HG03108 (cell line): ENCODE measurements around the gene YY1.
"Not testable (repeated sequence)": the region's sequence is repeated elsewhere in the genome, so short reads cannot be mapped to it uniquely, and the experiment has no call there.

Experiments
- ATAC-seq: cut with Tn5 transposase; IDR thresholded peaks from one replicate; pipeline ENCODE4 v1.9.1; 2021; ENCODE audit warnings: moderate library complexity; ENCODE audit not compliant: unreplicated experiment

The YY1 gene

DNA sequence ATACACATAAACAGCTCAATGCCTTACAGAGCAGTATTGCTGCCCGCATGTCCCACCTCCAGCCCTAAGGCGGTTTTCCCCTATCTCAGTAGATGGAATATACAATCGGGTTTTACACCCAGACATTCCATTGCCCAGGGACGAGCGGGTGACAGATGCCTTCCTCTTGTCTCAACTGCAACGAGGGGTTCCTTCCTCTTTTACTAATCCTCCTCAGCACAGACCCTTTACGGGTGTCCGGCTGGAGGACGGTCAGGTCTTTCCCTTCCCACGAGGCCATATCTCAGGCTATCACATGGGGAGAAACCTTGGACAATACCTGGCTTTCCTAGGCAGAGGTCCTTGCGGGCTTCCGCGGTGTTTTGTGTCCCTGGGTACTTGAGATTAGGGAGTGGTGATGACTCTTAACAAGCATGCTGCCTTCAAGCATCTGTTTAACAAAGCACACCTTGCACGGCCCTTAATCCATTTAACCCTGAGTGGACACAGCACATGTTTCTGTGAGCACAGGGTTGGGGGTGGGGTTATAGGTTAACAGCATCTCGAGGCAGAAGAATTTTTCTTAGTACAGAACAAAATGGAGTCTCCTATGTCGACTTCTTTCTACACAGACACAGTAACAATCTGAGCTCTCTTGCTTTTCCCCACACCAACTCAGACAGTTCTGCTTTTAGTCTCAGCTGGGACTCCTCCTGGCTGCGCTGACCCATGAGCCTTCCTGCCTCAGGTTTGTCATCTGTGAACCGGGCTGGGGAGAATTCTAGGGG is 73.3 kb downstream of the YY1 start:
- not testable (repeated sequence) for ATAC-seq

- ATAC-seq: no peak
Observed at GRCh38 chr14:100312877-100313400, 74.0 kb downstream of the YY1 start.

GRCh38 chr14:100313464-100314230 is 74.7 kb downstream of the YY1 start:
- no peak for ATAC-seq

- ATAC-seq: no peak
Observed at GRCh38 chr14:100314724-100315123, 75.8 kb downstream of the YY1 start.

DNA sequence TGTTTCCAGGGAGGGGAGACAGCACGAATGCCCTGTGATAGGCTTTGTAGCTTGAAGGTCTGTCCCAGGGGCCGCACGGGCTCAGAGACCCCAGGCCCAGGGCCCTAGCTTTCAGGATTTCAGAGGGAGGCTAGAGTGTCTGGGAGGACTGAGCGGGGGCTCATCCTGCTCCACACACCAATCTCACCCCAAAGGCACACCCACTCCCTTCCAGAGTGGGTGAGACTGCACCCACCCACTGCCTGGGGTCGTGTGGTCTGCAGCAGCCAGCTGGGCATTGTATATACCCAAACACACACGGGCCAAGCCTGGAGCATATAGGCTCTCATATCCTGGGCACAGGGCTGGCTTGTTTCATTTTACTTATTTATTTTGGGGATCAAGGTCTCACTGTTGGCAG is 78.4 kb downstream of the YY1 start:
- ATAC-seq: no peak

DNA sequence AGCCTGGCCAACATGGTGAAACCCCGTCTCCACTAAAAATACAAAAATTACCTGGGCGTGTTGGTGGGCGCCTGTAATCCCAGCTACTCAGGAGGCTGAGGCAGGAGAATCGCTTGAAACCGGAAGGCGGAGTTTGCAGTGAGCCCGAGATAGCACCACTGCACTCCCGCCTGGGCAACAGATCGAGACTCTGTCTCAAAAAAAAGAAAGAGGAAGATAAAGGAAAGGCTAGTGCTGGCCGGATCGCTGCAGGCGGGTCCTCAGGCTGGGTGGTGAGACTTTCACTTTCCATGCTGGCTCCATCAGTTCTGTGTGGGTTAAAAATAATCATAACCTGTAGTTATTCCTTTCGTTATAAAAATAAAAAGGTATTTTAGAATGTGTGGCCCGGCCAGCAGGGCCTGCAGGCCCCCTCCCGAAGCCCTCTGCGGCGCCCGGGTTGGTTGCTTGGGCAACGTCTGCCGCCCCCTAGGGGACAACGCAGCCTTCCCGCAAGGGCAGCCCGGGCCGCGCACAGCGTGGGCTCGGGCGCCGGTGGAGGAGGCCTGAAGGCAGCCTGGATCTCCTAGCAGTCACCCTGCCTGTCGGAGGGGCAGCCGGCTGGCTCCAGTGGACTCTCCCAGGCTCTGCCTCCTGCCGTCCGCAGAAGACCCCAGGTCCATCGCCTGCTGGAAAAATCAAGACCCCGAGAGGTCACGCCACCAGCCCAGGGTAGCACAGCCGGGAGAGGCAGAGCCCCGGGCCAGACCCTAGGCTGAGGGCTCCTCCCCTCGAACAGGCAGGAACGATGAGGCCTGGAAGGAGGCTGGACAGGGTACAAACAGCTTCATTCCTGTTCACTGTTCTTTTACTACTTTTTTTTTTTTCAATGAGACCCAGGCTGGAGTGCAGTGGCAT is 79.2 kb downstream of the YY1 start:
- peak; percentile 80 for ATAC-seq

DNA sequence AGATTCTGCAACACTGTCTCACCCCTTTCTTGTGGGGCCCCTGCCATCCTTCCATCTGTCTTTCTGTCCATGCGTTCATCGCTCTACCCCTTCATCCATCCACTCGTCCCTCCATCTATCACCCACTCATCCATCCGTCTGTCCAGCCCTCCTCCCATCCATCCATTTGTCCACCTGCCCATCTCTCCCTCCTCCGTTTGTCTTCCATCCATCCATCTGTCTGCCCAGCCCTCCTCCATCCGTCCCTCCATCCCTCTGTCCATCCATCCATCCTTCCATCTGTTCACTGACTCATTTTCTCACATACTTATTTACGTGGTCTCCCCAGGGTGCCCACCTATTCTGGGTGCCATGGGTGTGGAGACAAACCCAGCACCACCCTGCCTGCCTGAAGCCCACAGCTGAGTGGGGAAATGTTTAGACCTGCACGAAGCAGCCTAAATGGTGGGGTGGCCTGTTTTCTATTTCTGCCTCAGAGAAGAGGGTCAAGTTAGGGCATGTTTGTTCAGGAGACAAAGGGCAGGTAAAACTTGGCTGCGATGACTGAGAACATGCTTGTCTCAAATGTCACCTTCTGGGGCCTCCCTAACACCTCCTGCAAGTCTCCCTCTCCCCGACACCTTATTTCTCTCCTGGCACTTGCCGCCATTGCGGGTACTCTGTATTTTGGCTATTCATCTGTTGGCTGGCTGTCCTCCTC is 81.4 kb downstream of the YY1 start:
- ATAC-seq: no peak

DNA sequence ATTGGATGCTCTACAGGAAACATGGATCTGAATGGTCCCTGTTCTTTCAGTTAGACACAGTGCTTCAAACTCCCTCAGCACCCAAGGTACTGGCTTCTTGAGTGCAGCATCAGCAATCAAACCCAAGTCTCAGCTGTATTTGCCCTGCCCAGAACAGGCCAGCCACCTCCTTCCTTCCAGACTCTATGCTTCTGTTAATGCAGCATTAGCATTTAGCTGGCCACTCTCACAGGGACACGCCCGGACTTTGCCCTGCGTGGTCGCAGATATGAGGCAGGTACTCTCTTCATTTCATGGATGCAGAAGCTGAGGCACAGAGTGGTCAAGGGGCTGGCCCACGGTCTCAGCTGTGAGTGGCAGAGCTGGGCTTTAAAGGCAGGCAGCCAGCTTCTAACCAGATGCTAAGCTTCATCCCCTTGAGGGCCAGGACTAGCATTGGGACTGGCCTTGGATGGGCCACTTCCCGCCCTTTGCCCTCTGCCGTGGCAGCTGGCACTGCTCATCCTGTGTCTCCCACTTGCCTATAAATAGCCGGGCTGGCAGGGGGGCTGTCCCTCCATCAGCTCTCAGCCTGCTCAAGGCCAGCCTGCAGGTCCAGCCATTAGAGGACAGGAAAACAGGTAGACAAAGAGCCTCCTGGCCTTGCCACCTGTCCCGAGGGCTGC is 82.7 kb downstream of the YY1 start:
- ATAC-seq: no peak

DNA sequence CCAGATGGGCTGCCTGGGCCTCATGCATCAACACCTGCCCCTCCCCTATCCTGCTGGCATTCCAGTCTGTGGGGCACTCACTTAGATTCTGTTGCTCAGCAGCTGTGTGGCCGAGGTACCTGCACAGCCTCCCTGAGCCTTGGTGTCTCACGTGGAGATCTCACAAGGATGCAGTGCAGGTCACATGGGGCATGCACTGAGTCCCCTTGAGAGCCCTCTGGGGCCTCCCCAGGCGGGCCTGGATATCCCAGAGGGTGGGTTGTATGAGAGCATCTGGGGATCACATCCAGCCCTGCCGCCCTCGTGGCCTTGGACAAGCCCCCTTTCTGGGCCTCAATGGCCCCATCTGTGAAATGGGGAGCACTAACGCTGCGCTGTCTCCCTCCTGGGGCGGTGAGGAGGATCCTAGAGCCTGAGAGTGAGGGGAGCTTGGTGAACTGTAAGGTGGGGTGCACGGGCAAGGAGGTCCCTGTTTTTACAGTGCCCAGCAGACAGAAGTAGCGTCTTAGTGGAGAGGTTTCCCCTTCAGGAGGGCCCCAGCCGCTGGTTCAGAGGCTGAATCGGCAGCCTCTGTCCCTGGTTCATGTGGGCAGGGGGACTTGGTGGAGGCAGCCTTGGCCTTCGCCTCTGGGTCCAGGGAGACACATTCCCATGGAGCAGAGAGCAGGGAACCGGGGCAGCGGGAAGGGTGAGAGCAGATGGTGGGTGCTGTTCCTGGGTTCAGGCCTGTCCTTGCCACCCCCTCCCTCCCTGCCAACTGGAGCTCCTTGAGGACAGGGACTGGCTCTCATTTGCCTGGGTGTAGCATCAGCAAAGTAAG is 83.4 kb downstream of the YY1 start:
- ATAC-seq: no peak

DNA sequence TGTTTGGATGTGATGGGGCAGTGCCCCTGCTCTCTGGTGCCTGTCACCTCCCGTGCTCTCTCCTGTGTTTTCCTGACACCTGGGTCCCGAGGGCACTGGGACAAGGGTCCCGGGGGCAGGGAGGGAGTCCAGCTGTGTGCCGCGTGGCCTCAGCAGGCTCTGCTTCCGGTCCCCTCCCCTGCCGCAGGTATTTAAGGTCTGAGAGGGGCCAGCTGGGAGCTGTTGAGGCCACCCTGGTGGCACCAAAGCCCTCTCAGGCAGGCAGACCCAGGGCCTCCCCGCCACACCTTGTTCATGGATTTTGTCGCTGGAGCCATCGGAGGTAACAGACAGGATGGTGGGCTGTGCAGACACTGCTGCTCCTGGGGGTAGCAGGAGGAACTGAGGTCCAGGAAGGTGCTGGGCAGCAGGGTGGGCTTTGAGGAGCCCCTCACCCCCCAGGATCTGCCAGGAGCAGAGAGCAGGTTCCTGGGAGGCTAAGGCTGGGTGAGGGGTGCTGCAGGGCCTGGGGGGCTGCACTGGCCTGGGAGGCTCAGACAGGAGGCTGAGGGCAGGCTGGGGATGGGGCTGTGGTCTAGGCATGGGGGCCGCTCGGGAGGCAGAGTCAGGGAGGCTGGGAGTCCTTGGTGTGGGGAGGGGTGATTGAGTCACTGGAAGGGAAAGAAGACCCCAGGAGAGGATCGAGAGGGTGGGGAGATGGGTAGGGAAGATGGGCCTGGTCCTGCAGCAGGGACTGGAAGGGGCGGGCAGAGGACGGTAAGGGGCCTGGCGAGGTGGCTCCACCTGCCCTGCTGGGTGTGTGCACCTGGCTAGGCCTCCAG is 84.4 kb downstream of the YY1 start, which contains the start of gene SLC25A47:
Gene SLC25A47 (plus strand): TSS at position 219 of the 821 bp plus-strand sequence. CDS start 76 bp downstream, at position 295.
- ATAC-seq: no peak

DNA sequence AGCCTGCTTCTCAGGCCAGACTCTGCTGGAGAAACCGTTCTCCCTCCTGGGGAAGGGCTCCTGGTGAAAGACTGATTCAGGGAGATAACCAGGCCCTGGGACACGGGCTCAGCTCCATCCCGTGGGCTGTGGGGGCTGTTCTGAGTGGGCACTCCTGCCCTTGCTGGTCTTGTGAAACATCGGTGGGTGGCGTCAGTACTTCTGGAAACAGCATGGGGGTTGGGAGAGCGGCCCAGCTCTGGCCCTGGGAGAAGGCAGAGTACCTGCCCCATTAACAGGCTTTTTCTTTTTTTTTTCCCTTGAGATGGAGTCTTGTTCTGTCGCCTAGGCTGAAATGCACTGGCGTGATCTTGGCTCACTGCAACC is 85.0 kb downstream of the YY1 start:
- ATAC-seq: no peak

DNA sequence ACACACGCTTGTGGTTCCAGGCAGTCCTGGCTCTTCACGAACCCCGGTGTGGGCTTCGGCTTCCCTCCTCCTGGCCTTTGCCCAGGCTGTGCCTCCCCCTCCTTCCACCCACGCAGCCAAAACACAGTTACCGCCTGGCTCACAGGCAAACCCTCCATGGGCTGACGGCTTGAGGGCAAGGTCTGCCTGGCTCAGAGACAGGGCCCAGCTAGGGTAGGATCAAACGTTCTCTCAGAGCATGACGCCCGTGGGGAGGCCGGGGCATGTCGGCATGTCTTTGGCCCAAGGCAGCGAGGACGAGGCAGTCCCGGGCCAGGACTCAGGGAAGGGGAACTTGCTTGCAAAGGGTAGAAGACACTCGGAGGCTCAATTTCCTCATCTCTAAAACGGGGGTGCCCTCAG is 86.3 kb downstream of the YY1 start:
- ATAC-seq: no peak

DNA sequence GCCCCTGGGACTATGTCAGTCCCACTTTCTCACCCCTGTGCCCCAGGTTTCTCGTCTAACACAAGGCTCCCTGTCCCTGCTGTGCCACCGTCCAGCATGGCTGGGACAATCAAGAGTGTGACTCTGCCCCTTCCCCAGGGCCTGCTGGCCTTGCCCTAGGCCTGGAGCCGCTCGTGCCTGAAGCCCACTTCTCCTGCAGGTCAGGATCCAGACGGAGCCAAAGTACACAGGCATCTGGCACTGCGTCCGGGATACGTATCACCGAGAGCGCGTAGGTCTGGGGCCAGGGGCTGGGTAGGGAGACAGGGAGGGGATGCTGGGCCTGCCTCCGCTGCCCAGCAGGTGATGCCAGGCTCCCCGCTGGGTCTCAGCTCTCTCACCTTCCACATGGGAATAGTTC is 87.0 kb downstream of the YY1 start:
- no peak for ATAC-seq

GRCh38 chr14:100327128-100327527 is 88.2 kb downstream of the YY1 start:
- ATAC-seq: no peak

DNA sequence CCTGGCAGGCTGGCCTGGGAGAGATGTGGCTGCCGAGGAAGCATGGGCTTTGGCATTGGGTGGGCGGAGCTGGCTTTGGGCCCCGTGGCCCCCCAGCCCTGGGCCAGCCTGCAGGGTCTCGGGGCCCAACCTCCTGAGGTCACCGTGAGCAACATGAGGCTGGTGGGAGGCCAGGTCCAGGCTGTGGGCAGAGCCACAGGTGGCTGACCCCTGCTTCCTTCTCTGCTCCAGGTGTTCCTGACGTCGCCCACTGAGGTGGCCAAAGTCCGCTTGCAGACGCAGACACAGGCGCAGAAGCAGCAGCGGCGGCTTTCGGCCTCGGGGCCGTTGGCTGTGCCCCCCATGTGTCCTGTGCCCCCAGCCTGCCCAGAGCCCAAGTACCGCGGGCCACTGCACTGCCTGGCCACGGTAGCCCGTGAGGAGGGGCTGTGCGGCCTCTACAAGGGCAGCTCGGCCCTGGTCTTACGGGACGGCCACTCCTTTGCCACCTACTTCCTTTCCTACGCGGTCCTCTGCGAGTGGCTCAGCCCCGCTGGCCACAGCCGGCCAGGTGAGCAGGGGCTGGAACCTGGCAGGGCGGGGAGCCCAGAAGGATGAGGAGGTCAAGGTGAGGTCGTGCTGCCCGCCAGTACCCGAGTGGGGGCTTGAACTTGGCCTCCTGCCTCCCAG is 89.7 kb downstream of the YY1 start:
- no peak for ATAC-seq

GRCh38 chr14:100329233-100330006 is 90.5 kb downstream of the YY1 start:
- no peak for ATAC-seq

GRCh38 chr14:100330007-100330344 is 91.0 kb downstream of the YY1 start:
- ATAC-seq: no peak
